H9 (cell line): ENCODE measurements around the gene MLANA. TPM values are rescaled to one million over a fixed set of nuclear protein-coding genes. Genes with fewer than 3 reads are reported as not detected.

Source experiments
- DNase-seq: peaks from one replicate; pipeline ENCODE4 v3.0.0-alpha.2; 2017
- H2AFZ ChIP-seq: one replicate; pipeline ENCODE4 v1.6.1; 2013; ENCODE audit warnings: mild to moderate bottlenecking, low read length, control low read depth, moderate library complexity
- H2AK5ac ChIP-seq: 2 replicates; pipeline ENCODE4 v1.6.1; 2013; ENCODE audit warnings: low read length, control low read depth, mixed read lengths; ENCODE audit not compliant: insufficient read length
- H2BK120ac ChIP-seq: one replicate; pipeline ENCODE4 v1.6.1; 2013; ENCODE audit warnings: low read depth, mild to moderate bottlenecking, low read length, control low read depth, inconsistent platforms; ENCODE audit not compliant: poor library complexity, severe bottlenecking
- H2BK12ac ChIP-seq: 2 replicates; pipeline ENCODE4 v1.6.1; 2013; ENCODE audit warnings: low read length, control low read depth, mixed read lengths, low read depth; ENCODE audit not compliant: insufficient read length
- H2BK15ac ChIP-seq: 2 replicates; pipeline ENCODE4 v1.6.1; 2013; ENCODE audit warnings: low read depth, low read length, control low read depth
- H2BK20ac ChIP-seq: one replicate; pipeline ENCODE4 v1.6.1; 2013; ENCODE audit warnings: low read depth, mild to moderate bottlenecking, low read length, control low read depth, inconsistent platforms; ENCODE audit not compliant: poor library complexity, severe bottlenecking
- H2BK5ac ChIP-seq: 2 replicates; pipeline ENCODE4 v1.6.1; 2013; ENCODE audit warnings: low read length, control low read depth, mixed read lengths; ENCODE audit not compliant: insufficient read length
- H3K14ac ChIP-seq: 2 replicates; pipeline ENCODE4 v1.6.1; 2013; ENCODE audit warnings: low read length, control low read depth; ENCODE audit not compliant: insufficient read depth
- H3K18ac ChIP-seq: 2 replicates; pipeline ENCODE4 v1.6.1; 2013; ENCODE audit warnings: low read depth, mild to moderate bottlenecking, mixed read lengths, low read length, control low read depth; ENCODE audit not compliant: insufficient read length
- H3K23ac ChIP-seq: 2 replicates; pipeline ENCODE4 v1.6.1; 2013; ENCODE audit warnings: low read length, control low read depth, mixed read lengths, low read depth; ENCODE audit not compliant: insufficient read length
- H3K23me2 ChIP-seq: 2 replicates; pipeline ENCODE4 v1.6.1; 2013; ENCODE audit warnings: low read depth, mild to moderate bottlenecking, mixed read lengths, low read length, control low read depth; ENCODE audit not compliant: insufficient read length, poor library complexity, severe bottlenecking
- H3K27ac ChIP-seq: 2 replicates; pipeline ENCODE4 v1.5.1; 2013; ENCODE audit warnings: low read length, control low read depth, mixed read lengths, low read depth; ENCODE audit not compliant: insufficient read length
- H3K27me3 ChIP-seq: 2 replicates; pipeline ENCODE4 v1.6.1; 2013; ENCODE audit warnings: low read length, control low read depth, inconsistent platforms; ENCODE audit not compliant: insufficient read depth
- H3K4ac ChIP-seq: 2 replicates; pipeline ENCODE4 v1.6.1; 2013; ENCODE audit warnings: low read depth, mild to moderate bottlenecking, control low read depth, inconsistent platforms, low read length, moderate library complexity
- H3K4me1 ChIP-seq: 2 replicates; pipeline ENCODE4 v1.6.1; 2013; ENCODE audit warnings: low read length, control low read depth, inconsistent platforms; ENCODE audit not compliant: insufficient read depth
- H3K4me2 ChIP-seq: 2 replicates; pipeline ENCODE4 v1.6.1; 2013; ENCODE audit warnings: low read length, control low read depth, mixed read lengths; ENCODE audit not compliant: insufficient read length, insufficient read depth
- H3K56ac ChIP-seq: 2 replicates; pipeline ENCODE4 v1.6.1; 2013; ENCODE audit warnings: low read depth, mild to moderate bottlenecking, mixed read lengths, low read length, control low read depth; ENCODE audit not compliant: insufficient read length
- H3K79me1 ChIP-seq: 2 replicates; pipeline ENCODE4 v1.6.1; 2013; ENCODE audit warnings: low read depth, mild to moderate bottlenecking, moderate library complexity, low read length, control low read depth, inconsistent platforms; ENCODE audit not compliant: insufficient read depth, poor library complexity, severe bottlenecking
- H3K79me2 ChIP-seq: 2 replicates; pipeline ENCODE4 v1.6.1; 2013; ENCODE audit warnings: low read length, control low read depth, inconsistent platforms; ENCODE audit not compliant: insufficient read depth
- H3K9ac ChIP-seq: 2 replicates; pipeline ENCODE4 v1.6.1; 2013; ENCODE audit warnings: low read length, control low read depth, mixed read lengths; ENCODE audit not compliant: insufficient read length; ENCODE audit errors: extremely low read depth
- H3K9me3 ChIP-seq: one replicate; pipeline ENCODE4 v1.6.1; 2013; ENCODE audit warnings: low read depth, low read length, inconsistent platforms; ENCODE audit not compliant: control insufficient read depth
- H3T11ph ChIP-seq: one replicate; pipeline ENCODE4 v1.6.1; 2013; ENCODE audit warnings: mild to moderate bottlenecking, low read length, control low read depth, inconsistent platforms
- H4K20me1 ChIP-seq: one replicate; pipeline ENCODE4 v1.6.1; 2013; ENCODE audit not compliant: control insufficient read depth, insufficient read length, insufficient read depth
- H4K5ac ChIP-seq: 2 replicates; pipeline ENCODE4 v1.6.1; 2013; ENCODE audit warnings: low read depth, mild to moderate bottlenecking, mixed read lengths, low read length, control low read depth; ENCODE audit not compliant: insufficient read length
- H4K8ac ChIP-seq: replicated peaks from 2 replicates; pipeline ENCODE4 v1.6.1; 2013; ENCODE audit warnings: low read length, control low read depth, mixed read lengths, low read depth; ENCODE audit not compliant: insufficient read length
- H4K91ac ChIP-seq: 2 replicates; pipeline ENCODE4 v1.6.1; 2013; ENCODE audit warnings: low read depth, mild to moderate bottlenecking, moderate library complexity, mixed read lengths, low read length, control low read depth; ENCODE audit not compliant: insufficient read length
- H3K27ac Mint-ChIP-seq, 3 experiments: 2 replicates in 2 of 3; 3 replicates in 1 of 3; pipeline ENCODE4 v1.8.0; 2020 to 2021; ENCODE audit warnings: mixed read lengths in 3 of 3, mild to moderate bottlenecking in 1 of 3, moderate library complexity in 1 of 3
- H3K27me3 Mint-ChIP-seq: 2 replicates; pipeline ENCODE4 v1.8.0; 2021; ENCODE audit warnings: low read depth, mild to moderate bottlenecking, moderate library complexity, mixed read lengths
- H3K36me3 Mint-ChIP-seq, 3 experiments: 2 replicates in 2 of 3; 3 replicates in 1 of 3; pipeline ENCODE4 v1.8.0; 2020 to 2021; ENCODE audit warnings: low read depth in 3 of 3, mixed read lengths in 3 of 3; ENCODE audit not compliant: insufficient read depth in 1 of 3
- H3K4me1 Mint-ChIP-seq, 2 experiments: 2 replicates each; pipeline ENCODE4 v1.8.0; 2020; ENCODE audit warnings: mixed read lengths in 2 of 2
- H3K4me3 Mint-ChIP-seq, 2 experiments: 2 replicates in 1 of 2; 3 replicates in 1 of 2; pipeline ENCODE4 v1.8.0; 2020 to 2021; ENCODE audit warnings: mild to moderate bottlenecking in 2 of 2, mixed read lengths in 2 of 2, moderate library complexity in 1 of 2
- H3K9me3 Mint-ChIP-seq, 2 experiments: 2 replicates in 1 of 2; 3 replicates in 1 of 2; pipeline ENCODE4 v1.8.0; 2020; ENCODE audit warnings: mild to moderate bottlenecking in 2 of 2, mixed read lengths in 2 of 2, moderate library complexity in 1 of 2
- CTCF ChIP-seq: fragments of 200-600 bp; sonication (generic); conservative IDR thresholded peaks from 3 replicates; pipeline ENCODE4 v1.8.0; 2021; ENCODE audit warnings: antibody characterized with exemption, mild to moderate bottlenecking
- WGBS: extraction: QIAGEN DNeasy Blood & Tissue Kit; methylation state at CpG from one replicate; pipeline ENCODE4 v1.1.7; 2013; ENCODE audit warnings: missing lambda C conversion rate, low lambda C conversion rate, mixed read lengths; ENCODE audit not compliant: insufficient read length; ENCODE audit errors: extremely low coverage; 5-methylcytosine and 5-hydroxymethylcytosine counted together
- total RNA-seq: library from RNA; stranded (reverse); gene quantifications from 2 replicates; pipeline ENCODE4 v1.2.1, GENCODE V29; 2021

MLANA gene
- total RNA-seq, 1 experiment from 2014 or later: not detected

GRCh38 chr9:5896863-5897262, 6.2 kb downstream of the MLANA start:
- TF ChIP-seq CTCF: no peak
- no peak overlapping the region for H2BK15ac ChIP-seq
- H4K5ac ChIP-seq: no peak overlapping the region
- no peak overlapping the region for H2BK12ac ChIP-seq
- H3K23me2 ChIP-seq: no peaks in the 10 kb centered on the region
- H2AFZ ChIP-seq: no peak overlapping the region
- Mint-ChIP-seq H3K27ac (no peak overlapping the region), H3K27me3 (no peaks in the 10 kb centered on the region), H3K9me3 (no peaks in the 10 kb centered on the region), H3K36me3 (no peaks in the 10 kb centered on the region), H3K4me1 (no peaks in the 10 kb centered on the region), H3K4me3 (no peak overlapping the region)
- H4K8ac ChIP-seq: no peak overlapping the region
- no peak overlapping the region for H3K4me2 ChIP-seq
- H3K4ac ChIP-seq: no peak overlapping the region
- H2AK5ac ChIP-seq: no peak overlapping the region
- no peaks in the 10 kb centered on the region for H3K9me3 ChIP-seq
- no peak overlapping the region for H3K23ac ChIP-seq
- no peaks in the 10 kb centered on the region for H3K79me1 ChIP-seq
- no peaks in the 10 kb centered on the region for H3K79me2 ChIP-seq
- no peak overlapping the region for H2BK5ac ChIP-seq
- H4K91ac ChIP-seq: no peak overlapping the region
- no peak overlapping the region for H3K56ac ChIP-seq
- H3T11ph ChIP-seq: no peak overlapping the region
- no peak overlapping the region for H3K9ac ChIP-seq
- no peak overlapping the region; the same call in 1 of the 2 replicates for H3K14ac ChIP-seq
- H2BK120ac ChIP-seq: no peak overlapping the region
- no CpG with 5 or more reads among the region's 4 CpGs for WGBS
- no peak overlapping the region for H3K27ac ChIP-seq
- DNase-seq: no peak
- H2BK20ac ChIP-seq: no peak overlapping the region
- no peaks in the 10 kb centered on the region; the same call in 1 of the 2 replicates for H3K27me3 ChIP-seq
- no peaks in the 10 kb centered on the region for H4K20me1 ChIP-seq
- H3K18ac ChIP-seq: no peak overlapping the region
- no peaks in the 10 kb centered on the region for H3K4me1 ChIP-seq
